DOHH2 (cell line): ENCODE data around the gene ABTB2.
A peak's percentile ranks its signal among the peaks of the same experiment; 100 is the strongest.

Experiments
- H3F3A ChIP-seq: fragments of 200-600 bp; sonication (generic), shearing (Covaris generic); 2 replicates; pipeline ENCODE4 v1.6.0; 2016; ENCODE audit warnings: antibody characterized with exemption, mild to moderate bottlenecking; ENCODE audit not compliant: control insufficient read depth, insufficient read depth
- H3K27ac ChIP-seq: fragments of 200-600 bp; sonication (generic); 2 replicates; pipeline ENCODE4 v1.5.1; 2014; ENCODE audit warnings: low read depth, mild to moderate bottlenecking, low read length, moderate library complexity
- H3K27me3 ChIP-seq: fragments of 200-600 bp; sonication (generic); 2 replicates; pipeline ENCODE4 v1.6.1; 2014; ENCODE audit warnings: mild to moderate bottlenecking, low read length, mixed read lengths; ENCODE audit not compliant: control insufficient read depth
- H3K36me3 ChIP-seq: fragments of 200-600 bp; sonication (generic); 2 replicates; pipeline ENCODE4 v1.6.1; 2014; ENCODE audit warnings: mild to moderate bottlenecking, low read length, moderate library complexity, mixed read lengths; ENCODE audit not compliant: control insufficient read depth
- H3K4me1 ChIP-seq: fragments of 200-600 bp; sonication (generic); 2 replicates; pipeline ENCODE4 v1.6.1; 2014; ENCODE audit warnings: mild to moderate bottlenecking, low read length, mixed read lengths; ENCODE audit not compliant: control insufficient read depth
- H3K4me2 ChIP-seq: fragments of 200-600 bp; sonication (generic); 2 replicates; pipeline ENCODE4 v1.6.0; 2014; ENCODE audit warnings: mild to moderate bottlenecking, low read length, moderate library complexity
- H3K4me3 ChIP-seq: fragments of 200-600 bp; sonication (generic); 2 replicates; pipeline ENCODE4 v1.5.1; 2014; ENCODE audit warnings: mild to moderate bottlenecking, low read length, mixed read lengths
- H3K79me2 ChIP-seq: fragments of 200-600 bp; sonication (generic); 2 replicates; pipeline ENCODE4 v1.6.1; 2014; ENCODE audit warnings: mild to moderate bottlenecking, low read length, mixed read lengths; ENCODE audit not compliant: control insufficient read depth
- H3K9me2 ChIP-seq: fragments of 200-600 bp; sonication (generic); replicated peaks from 2 replicates; pipeline ENCODE4 v1.6.1; 2014; ENCODE audit warnings: mild to moderate bottlenecking, low read length, mixed read lengths; ENCODE audit not compliant: control insufficient read depth
- H3K9me3 ChIP-seq: fragments of 200-600 bp; sonication (generic); 2 replicates; pipeline ENCODE4 v1.6.1; 2014; ENCODE audit warnings: antibody characterized with exemption, low read length, mixed read lengths; ENCODE audit not compliant: control insufficient read depth, insufficient read depth
- H4K20me1 ChIP-seq: fragments of 200-600 bp; sonication (generic); 2 replicates; pipeline ENCODE4 v1.6.0; 2014; ENCODE audit warnings: low read depth, mild to moderate bottlenecking, antibody characterized with exemption, low read length, moderate library complexity; ENCODE audit not compliant: control insufficient read depth, insufficient read depth
- EZH2phosphoT487 ChIP-seq: fragments of 200-600 bp; sonication (generic); IDR thresholded peaks from 2 replicates; pipeline ENCODE4 v1.6.1; 2017; ENCODE audit warnings: borderline replicate concordance, mild to moderate bottlenecking, antibody characterized with exemption, low read length, moderate library complexity, mixed read lengths
- TF ChIP-seq, protein P1 (sequence below): fragments of 200-600 bp; sonication (generic); IDR thresholded peaks from one replicate; pipeline ENCODE4 v1.5.1; 2014; ENCODE audit warnings: antibody characterized with exemption, mild to moderate bottlenecking, low read depth, low read length; ENCODE audit not compliant: poor library complexity, severe bottlenecking

ABTB2 gene

DNA sequence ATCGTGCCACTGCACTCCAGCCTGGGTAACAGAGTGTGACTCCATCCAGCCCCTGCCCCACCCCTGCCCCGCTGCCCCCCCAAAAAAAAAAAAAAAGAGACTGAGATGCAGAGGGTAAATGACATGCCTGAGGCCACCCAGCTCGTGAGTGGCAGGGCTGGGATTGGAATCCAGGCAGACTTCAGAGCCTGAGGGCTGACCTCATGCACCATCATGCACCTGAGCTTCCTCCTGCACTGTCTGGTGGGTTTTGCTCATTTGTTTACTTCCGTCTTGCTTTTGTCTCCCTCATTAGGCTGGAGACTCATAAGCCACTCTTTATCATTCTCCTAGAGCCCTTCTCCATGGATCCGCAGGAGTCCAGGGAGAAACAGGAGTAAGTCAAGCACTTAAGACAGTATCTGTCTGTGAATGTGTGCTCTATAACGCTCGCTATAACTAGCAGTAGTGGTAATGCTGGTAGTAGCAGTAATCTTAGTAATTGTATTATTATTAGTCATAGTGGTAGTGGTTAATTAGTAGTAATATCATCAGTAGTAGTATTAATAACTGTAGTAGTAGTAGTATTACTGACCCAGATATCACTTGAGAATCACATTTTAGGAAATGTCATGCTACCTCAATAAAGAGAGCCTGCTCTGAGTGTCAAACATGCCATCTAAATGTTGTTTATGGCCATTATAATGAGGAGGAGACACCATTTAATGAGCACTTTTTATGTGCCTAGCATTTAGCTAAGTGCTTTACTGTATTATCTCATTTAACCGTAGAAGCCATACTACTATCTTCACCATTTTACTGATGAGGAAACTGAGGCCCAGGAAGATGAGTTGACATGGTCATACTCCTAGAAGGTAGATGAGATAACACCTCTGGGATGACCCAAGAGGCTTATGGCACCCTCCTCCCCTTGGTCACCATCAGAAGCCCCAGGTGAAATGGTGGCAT lies 167.3 kb downstream of the ABTB2 start:
- Histone ChIP-seq H3K79me2 (no peaks in the 10 kb centered on the region), H3K4me3 (no peak overlapping the region), H3K4me1 (peaks cover 8% of the 10 kb centered on the region), H3K9me3 (no peaks in the 10 kb centered on the region), H3F3A (no peaks in the 10 kb centered on the region), H3K4me2 (peak overlapping the region; percentile 33; the same call in 1 of the 2 replicates), H3K36me3 (no peaks in the 10 kb centered on the region), H3K27ac (no peak overlapping the region), H3K9me2 (no peaks in the 10 kb centered on the region), H3K27me3 (peaks cover 2% of the 10 kb centered on the region; the same call in 1 of the 2 replicates), H4K20me1 (no peaks in the 10 kb centered on the region)
- no peak for TF ChIP-seq EZH2phosphoT487
- TF ChIP-seq, protein P1, sequence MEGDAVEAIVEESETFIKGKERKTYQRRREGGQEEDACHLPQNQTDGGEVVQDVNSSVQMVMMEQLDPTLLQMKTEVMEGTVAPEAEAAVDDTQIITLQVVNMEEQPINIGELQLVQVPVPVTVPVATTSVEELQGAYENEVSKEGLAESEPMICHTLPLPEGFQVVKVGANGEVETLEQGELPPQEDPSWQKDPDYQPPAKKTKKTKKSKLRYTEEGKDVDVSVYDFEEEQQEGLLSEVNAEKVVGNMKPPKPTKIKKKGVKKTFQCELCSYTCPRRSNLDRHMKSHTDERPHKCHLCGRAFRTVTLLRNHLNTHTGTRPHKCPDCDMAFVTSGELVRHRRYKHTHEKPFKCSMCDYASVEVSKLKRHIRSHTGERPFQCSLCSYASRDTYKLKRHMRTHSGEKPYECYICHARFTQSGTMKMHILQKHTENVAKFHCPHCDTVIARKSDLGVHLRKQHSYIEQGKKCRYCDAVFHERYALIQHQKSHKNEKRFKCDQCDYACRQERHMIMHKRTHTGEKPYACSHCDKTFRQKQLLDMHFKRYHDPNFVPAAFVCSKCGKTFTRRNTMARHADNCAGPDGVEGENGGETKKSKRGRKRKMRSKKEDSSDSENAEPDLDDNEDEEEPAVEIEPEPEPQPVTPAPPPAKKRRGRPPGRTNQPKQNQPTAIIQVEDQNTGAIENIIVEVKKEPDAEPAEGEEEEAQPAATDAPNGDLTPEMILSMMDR: no peak

DNA sequence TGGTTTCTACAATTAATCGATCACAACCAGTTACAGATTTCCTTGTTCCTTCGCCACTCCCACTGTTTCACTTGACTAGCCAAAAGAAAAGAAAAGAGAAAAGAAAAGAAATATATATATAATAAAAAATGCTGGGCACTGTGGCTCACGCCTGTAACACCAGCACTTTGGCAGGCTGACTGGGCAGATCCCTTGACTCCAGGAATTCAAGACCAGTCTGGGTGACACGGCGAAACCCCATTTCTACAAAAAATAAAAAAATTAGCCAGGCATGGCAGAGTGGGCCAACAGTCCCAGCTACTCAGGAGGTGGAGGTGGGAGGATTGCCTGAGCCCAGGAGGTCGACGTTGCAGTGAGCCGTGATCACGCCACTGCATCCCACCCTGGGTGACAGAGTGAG lies 168.6 kb downstream of the ABTB2 start:
- Histone ChIP-seq H3K9me2 (no peaks in the 10 kb centered on the region), H4K20me1 (no peaks in the 10 kb centered on the region), H3K27ac (no peak overlapping the region), H3K36me3 (no peaks in the 10 kb centered on the region), H3K4me1 (peaks cover 8% of the 10 kb centered on the region), H3K27me3 (peaks cover 2% of the 10 kb centered on the region; the same call in 1 of the 2 replicates), H3K4me3 (no peak overlapping the region), H3K4me2 (no peak overlapping the region), H3K79me2 (no peaks in the 10 kb centered on the region), H3K9me3 (no peaks in the 10 kb centered on the region), H3F3A (no peaks in the 10 kb centered on the region)
- TF ChIP-seq, protein P1: no peak
- no peak for TF ChIP-seq EZH2phosphoT487

DNA sequence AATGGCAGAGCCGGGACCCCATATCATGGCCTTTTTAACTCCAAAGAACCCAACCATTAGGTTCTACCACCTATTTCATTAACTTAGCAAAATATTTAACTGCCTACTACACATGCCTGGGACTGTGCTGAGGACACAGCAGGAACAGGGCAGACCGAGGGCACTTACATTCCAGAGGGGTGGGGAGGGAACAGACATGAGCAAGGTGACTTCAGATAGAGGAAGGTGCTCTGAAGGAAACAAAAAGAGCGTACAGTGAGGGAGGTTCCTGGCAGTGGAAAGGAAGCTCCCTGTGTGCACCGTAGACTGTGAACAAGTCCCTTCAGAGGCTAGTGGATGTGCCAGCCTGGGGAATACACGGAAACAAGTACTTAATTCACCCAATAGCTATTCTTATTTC lies 169.6 kb downstream of the ABTB2 start:
- Histone ChIP-seq H3K9me3 (no peaks in the 10 kb centered on the region), H4K20me1 (no peaks in the 10 kb centered on the region), H3K4me2 (no peak overlapping the region), H3K79me2 (no peaks in the 10 kb centered on the region), H3K4me3 (no peak overlapping the region), H3K27me3 (peaks cover 2% of the 10 kb centered on the region; the same call in 1 of the 2 replicates), H3K36me3 (no peaks in the 10 kb centered on the region), H3K9me2 (no peaks in the 10 kb centered on the region), H3F3A (no peaks in the 10 kb centered on the region), H3K27ac (no peak overlapping the region), H3K4me1 (peaks cover 8% of the 10 kb centered on the region)
- TF ChIP-seq, protein P1: no peak
- no peak for TF ChIP-seq EZH2phosphoT487
